Endothelial cell of umbilical vein (primary cell): ENCODE results near the gene LDLRAD3. TPM values are rescaled to one million over a fixed set of nuclear protein-coding genes. Genes with fewer than 3 reads are reported as not detected.

Experiments used
- BruUV-seq: library from RNA; stranded (reverse); fragments of 400-500 nt; replicated peaks from 2 replicates; lab custom pipeline; 2021; lab: Mats Ljungman, UMichigan
- CTCF ChIA-PET: fragments of 300-600, 350-600 bp; sonication (Branson Sonifier 250); formaldehyde crosslinking; loops from one replicate; lab custom pipeline; 2021; ENCODE audit warnings: antibody characterized with exemption, inconsistent platforms; lab: Charles Lee
- POLR2A ChIA-PET: fragments of 300-600, 350-600 bp; sonication (Branson Sonifier 250); formaldehyde crosslinking; loops from one replicate; lab custom pipeline; 2021; ENCODE audit warnings: antibody characterized with exemption, inconsistent platforms; lab: Charles Lee
- DNase-seq: peaks from one replicate; pipeline ENCODE4 v3.0.0-alpha.2; 2011; ENCODE audit warnings: low read depth, low spot score
- FAIRE-seq: peaks from 2 replicates; lab custom pipeline; 2011; peaks lifted over from hg19 to GRCh38; lab: Jason Lieb, UNC
- H2AFZ ChIP-seq: 2 replicates; pipeline ENCODE4 v1.6.0; 2012; ENCODE audit warnings: low read depth, low read length, control low read depth, inconsistent platforms
- H3K27ac ChIP-seq: 2 replicates; pipeline ENCODE4 v1.5.1; 2011; ENCODE audit warnings: low read depth, mild to moderate bottlenecking, control low read depth, low read length, moderate library complexity; ENCODE audit not compliant: insufficient read depth
- H3K27me3 ChIP-seq, 2 experiments: 2 replicates each; pipeline versions ENCODE4 v1.6.0 to v1.6.1; 2011; ENCODE audit warnings: low read length in 2 of 2, mixed read lengths in 1 of 2; ENCODE audit not compliant: control insufficient read depth in 2 of 2, insufficient read depth in 2 of 2
- H3K36me3 ChIP-seq, 2 experiments: 2 replicates in 1 of 2; 3 replicates in 1 of 2; pipeline ENCODE4 v1.5.1; 2011; ENCODE audit warnings: low read length in 2 of 2, mild to moderate bottlenecking in 1 of 2, moderate library complexity in 1 of 2; ENCODE audit not compliant: control insufficient read depth in 2 of 2, insufficient read depth in 2 of 2; ENCODE audit errors: extremely low read depth in 1 of 2
- H3K4me1 ChIP-seq: 3 replicates; pipeline ENCODE4 v1.5.1; 2011; ENCODE audit warnings: mild to moderate bottlenecking, low read length; ENCODE audit not compliant: control insufficient read depth, insufficient read depth; ENCODE audit errors: extremely low read depth
- H3K4me2 ChIP-seq: 2 replicates; pipeline ENCODE4 v1.6.1; 2011; ENCODE audit warnings: low read length, control low read depth, mixed read lengths; ENCODE audit not compliant: insufficient read depth
- H3K4me3 ChIP-seq, 3 experiments: fragments of 200-600 bp in 1 of 3; sonication (generic), shearing (Covaris generic) in 1 of 3; replicated peaks in 1 of 3; 2 replicates each; pipeline ENCODE4 v1.5.1; 2011 to 2016; ENCODE audit warnings: control low read depth in 3 of 3, low read length in 3 of 3, mild to moderate bottlenecking in 2 of 3, inconsistent platforms in 1 of 3, low read depth in 1 of 3, moderate library complexity in 1 of 3; ENCODE audit not compliant: insufficient read depth in 1 of 3
- H3K79me2 ChIP-seq: 2 replicates; pipeline ENCODE4 v1.6.0; 2012; ENCODE audit warnings: low read length, inconsistent platforms; ENCODE audit not compliant: control insufficient read depth, insufficient read depth
- H3K9ac ChIP-seq: replicated peaks from 2 replicates; pipeline ENCODE3; 2011; ENCODE audit warnings: low read length, control low read depth; ENCODE audit not compliant: insufficient read depth; ENCODE audit errors: extremely low read depth
- H3K9me1 ChIP-seq: replicated peaks from 3 replicates; pipeline ENCODE4 v1.6.0; 2011; ENCODE audit warnings: mild to moderate bottlenecking, low read length; ENCODE audit not compliant: control insufficient read depth, insufficient read depth; ENCODE audit errors: extremely low read depth
- H3K9me3 ChIP-seq: replicated peaks from 2 replicates; pipeline ENCODE4 v1.5.1; 2012; ENCODE audit warnings: low read length, inconsistent platforms; ENCODE audit not compliant: control insufficient read depth, insufficient read depth
- H4K20me1 ChIP-seq: replicated peaks from 2 replicates; pipeline ENCODE3; 2011; ENCODE audit warnings: mild to moderate bottlenecking, low read length; ENCODE audit not compliant: control insufficient read depth, insufficient read depth; ENCODE audit errors: extremely low read depth
- EZH2 ChIP-seq: IDR thresholded peaks from 2 replicates; pipeline ENCODE4 v1.6.1; 2012; ENCODE audit warnings: borderline replicate concordance, low read depth, mild to moderate bottlenecking, moderate library complexity, low read length, inconsistent platforms; ENCODE audit not compliant: severe bottlenecking
- FOS ChIP-seq: IDR thresholded peaks from 2 replicates; pipeline ENCODE4 v1.6.1; 2011; ENCODE audit warnings: mild to moderate bottlenecking, low read length, moderate library complexity, borderline replicate concordance; ENCODE audit not compliant: insufficient read depth
- GATA2 ChIP-seq: IDR thresholded peaks from 2 replicates; pipeline ENCODE4 v1.7.0; 2011; ENCODE audit warnings: low read depth, mild to moderate bottlenecking, moderate library complexity, mixed read lengths, low read length; ENCODE audit not compliant: insufficient read length, insufficient read depth
- JUN ChIP-seq: IDR thresholded peaks from 2 replicates; pipeline ENCODE4 v1.6.1; 2011; ENCODE audit warnings: borderline replicate concordance, low read depth; ENCODE audit not compliant: insufficient read length, insufficient read depth
- MYC ChIP-seq: IDR thresholded peaks from one replicate; pipeline ENCODE4 v1.6.1; 2011; ENCODE audit warnings: mild to moderate bottlenecking, low read depth, low read length
- POLR2A ChIP-seq: IDR thresholded peaks from 2 replicates; pipeline ENCODE4 v1.6.1; 2012; ENCODE audit warnings: low read depth, mild to moderate bottlenecking, control low read depth, low read length
- POLR2AphosphoS5 ChIP-seq: IDR thresholded peaks from 2 replicates; pipeline ENCODE4 v1.6.1; 2012; ENCODE audit warnings: low read depth, mild to moderate bottlenecking, control low read depth, low read length, moderate library complexity; ENCODE audit not compliant: insufficient read depth
- dilution Hi-C: fragments of 300-500 bp; cut with MboI; formaldehyde crosslinking; loops from one replicate; pipeline ENCODE4 v1.15.0; 2019; ENCODE audit warnings: low sequenced_read_pairs; ENCODE audit not compliant: extremely low pct_ligation_motif_present
- intact Hi-C: fragments of 100-400 bp; cut with micrococcal nuclease; formaldehyde crosslinking; loops from one replicate; pipeline ENCODE4 v1.10.0; 2022
- polyA plus RNA-seq, 4 experiments: library from polyadenylated mRNA; depleted of rRNA in 3 of 4; stranded (reverse) in 3 of 4; unstranded in 1 of 4; fragments of >200 nt; gene quantifications; 2 replicates each; pipeline versions ENCODE4 v1.2.1 to v1.2.3, GENCODE V29; 2011 to 2012; ENCODE audit warnings: missing spikeins in 1 of 4
- total RNA-seq: library from RNA; stranded (reverse); gene quantifications from 2 replicates; pipeline ENCODE4 v1.2.3, GENCODE V29; 2021
- TF ChIP-seq, protein P1 (sequence below): IDR thresholded peaks from 2 replicates; pipeline ENCODE4 v1.6.1; 2011; ENCODE audit not compliant: insufficient read depth, insufficient read length
- TF ChIP-seq, protein P2 (sequence below), 2 donors: IDR thresholded peaks; 1 replicate in 1 of 2; 2 replicates in 1 of 2; pipeline ENCODE4 v1.5.1; 2011; ENCODE audit warnings: low read length in 2 of 2, mild to moderate bottlenecking in 2 of 2, moderate library complexity in 2 of 2, control low read depth in 1 of 2, inconsistent platforms in 1 of 2, low read depth in 1 of 2; ENCODE audit not compliant: insufficient read depth in 1 of 2; ENCODE audit errors: extremely low read depth in 1 of 2

LDLRAD3 gene
- total and polyA plus RNA-seq, 2 donors (not counting 3 experiments of a cell fraction or from before 2014, with no cell fraction given): 17.9 to 25.1 TPM

DNA sequence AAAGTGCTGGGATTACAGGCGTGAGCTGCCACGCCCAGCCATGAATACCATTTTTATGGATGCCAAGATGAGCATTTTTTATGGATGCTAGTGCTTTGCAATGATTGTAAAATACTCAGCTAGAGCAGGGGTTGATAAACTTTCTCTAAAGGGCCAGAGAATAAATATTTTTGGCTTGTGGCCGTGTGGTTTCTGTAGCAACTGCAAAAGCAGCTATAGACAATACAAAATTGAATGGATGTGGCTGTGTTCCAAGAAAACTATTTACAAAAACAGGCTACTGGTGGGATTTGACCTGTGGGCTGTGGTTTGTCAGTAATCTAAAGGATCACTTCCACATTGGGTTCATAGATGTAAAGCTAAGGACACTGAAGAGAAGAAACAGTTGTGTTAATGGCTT is 289.3 kb downstream of the LDLRAD3 start:
- H2AFZ ChIP-seq: no peak overlapping the region
- dilution Hi-C loops: no loop called here
- no peak overlapping the region for H3K9ac ChIP-seq
- H3K79me2 ChIP-seq: no peaks in the 10 kb centered on the region
- H3K27me3 ChIP-seq: no peaks in the 10 kb centered on the region
- no peaks in the 10 kb centered on the region for H3K9me1 ChIP-seq
- BruUV-seq: no TSS peak
- intact Hi-C loops: loop anchor here (1.0 kb wide), 1 partner anchor 77 kb away; no protein-coding TSS in a partner anchor
- ChIA-PET POLR2A (no interaction called here), CTCF (interaction anchor here (0.7 to 2.0 kb wide), 3 partner anchors 22 to 411 kb away, joined by 3 to 13 read pairs (median 5); no protein-coding TSS in a partner anchor)
- no peak overlapping the region for H3K27ac ChIP-seq
- H3K4me2 ChIP-seq: no peak overlapping the region
- FAIRE-seq (peak; percentile 76), DNase-seq (peak; percentile 88)
- H3K36me3 ChIP-seq: no peaks in the 10 kb centered on the region
- no peak overlapping the region for H3K4me3 ChIP-seq
- no peaks in the 10 kb centered on the region for H3K9me3 ChIP-seq
- H3K4me1 ChIP-seq: peaks cover 13% of the 10 kb centered on the region
- no peaks in the 10 kb centered on the region for H4K20me1 ChIP-seq
- TF ChIP-seq GATA2 (no peak), MYC (no peak), JUN (no peak), EZH2 (no peak), POLR2A (no peak), POLR2AphosphoS5 (no peak), FOS (no peak)
- TF ChIP-seq, protein P1, sequence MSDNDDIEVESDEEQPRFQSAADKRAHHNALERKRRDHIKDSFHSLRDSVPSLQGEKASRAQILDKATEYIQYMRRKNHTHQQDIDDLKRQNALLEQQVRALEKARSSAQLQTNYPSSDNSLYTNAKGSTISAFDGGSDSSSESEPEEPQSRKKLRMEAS: no peak
- TF ChIP-seq, protein P2, sequence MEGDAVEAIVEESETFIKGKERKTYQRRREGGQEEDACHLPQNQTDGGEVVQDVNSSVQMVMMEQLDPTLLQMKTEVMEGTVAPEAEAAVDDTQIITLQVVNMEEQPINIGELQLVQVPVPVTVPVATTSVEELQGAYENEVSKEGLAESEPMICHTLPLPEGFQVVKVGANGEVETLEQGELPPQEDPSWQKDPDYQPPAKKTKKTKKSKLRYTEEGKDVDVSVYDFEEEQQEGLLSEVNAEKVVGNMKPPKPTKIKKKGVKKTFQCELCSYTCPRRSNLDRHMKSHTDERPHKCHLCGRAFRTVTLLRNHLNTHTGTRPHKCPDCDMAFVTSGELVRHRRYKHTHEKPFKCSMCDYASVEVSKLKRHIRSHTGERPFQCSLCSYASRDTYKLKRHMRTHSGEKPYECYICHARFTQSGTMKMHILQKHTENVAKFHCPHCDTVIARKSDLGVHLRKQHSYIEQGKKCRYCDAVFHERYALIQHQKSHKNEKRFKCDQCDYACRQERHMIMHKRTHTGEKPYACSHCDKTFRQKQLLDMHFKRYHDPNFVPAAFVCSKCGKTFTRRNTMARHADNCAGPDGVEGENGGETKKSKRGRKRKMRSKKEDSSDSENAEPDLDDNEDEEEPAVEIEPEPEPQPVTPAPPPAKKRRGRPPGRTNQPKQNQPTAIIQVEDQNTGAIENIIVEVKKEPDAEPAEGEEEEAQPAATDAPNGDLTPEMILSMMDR (IDR thresholded peaks at IDR 0.05; ENCODE audit: extremely low read depth in 1 of 2, insufficient read depth in 1 of 2, low read depth in 1 of 2, low read length in 2 of 2): no peak
